Trophoblast cell (in vitro differentiated cells and primary cell): ENCODE results near the gene AGA.

ENCODE experiments used
- DNase-seq, 2 donors: peaks; one replicate each; pipeline ENCODE4 v3.0.0-alpha.2; 2016
- H2AFZ ChIP-seq: 2 replicates; pipeline ENCODE4 v1.6.1; 2013; ENCODE audit warnings: low read length, moderate library complexity, mild to moderate bottlenecking; ENCODE audit not compliant: insufficient read depth, poor library complexity
- H2AK5ac ChIP-seq: 2 replicates; pipeline ENCODE4 v1.6.1; 2013; ENCODE audit warnings: mild to moderate bottlenecking, low read length
- H2BK120ac ChIP-seq: 2 replicates; pipeline ENCODE4 v1.6.1; 2013; ENCODE audit warnings: low read length, mild to moderate bottlenecking, moderate library complexity; ENCODE audit not compliant: insufficient read depth, poor library complexity
- H2BK12ac ChIP-seq: 2 replicates; pipeline ENCODE4 v1.6.1; 2013; ENCODE audit warnings: mild to moderate bottlenecking, low read length, moderate library complexity
- H2BK5ac ChIP-seq: 2 replicates; pipeline ENCODE4 v1.6.1; 2013; ENCODE audit warnings: low read length, low read depth, moderate library complexity, mild to moderate bottlenecking; ENCODE audit not compliant: poor library complexity
- H3K14ac ChIP-seq: 2 replicates; pipeline ENCODE4 v1.6.1; 2013; ENCODE audit warnings: mild to moderate bottlenecking, low read length
- H3K18ac ChIP-seq: 2 replicates; pipeline ENCODE4 v1.6.1; 2013; ENCODE audit warnings: mild to moderate bottlenecking, low read length
- H3K23ac ChIP-seq: 2 replicates; pipeline ENCODE4 v1.6.1; 2013; ENCODE audit warnings: low read length
- H3K27ac ChIP-seq: 2 replicates; pipeline ENCODE4 v1.5.1; 2013; ENCODE audit warnings: low read depth, mild to moderate bottlenecking, inconsistent platforms, low read length, moderate library complexity
- H3K27me3 ChIP-seq: 2 replicates; pipeline ENCODE4 v1.6.1; 2013; ENCODE audit warnings: inconsistent platforms, mild to moderate bottlenecking, low read length, moderate library complexity; ENCODE audit not compliant: insufficient read depth
- H3K36me3 ChIP-seq, 2 experiments: 1 replicate in 1 of 2; 2 replicates in 1 of 2; pipeline ENCODE4 v1.6.1; 2013; ENCODE audit warnings: low read length in 2 of 2, mild to moderate bottlenecking in 2 of 2, moderate library complexity in 1 of 2; ENCODE audit not compliant: insufficient read depth in 2 of 2, control insufficient read depth in 1 of 2
- H3K4ac ChIP-seq: 2 replicates; pipeline ENCODE4 v1.6.1; 2013; ENCODE audit warnings: low read depth, mild to moderate bottlenecking, low read length, moderate library complexity
- H3K4me1 ChIP-seq, 2 experiments: 1 replicate in 1 of 2; 2 replicates in 1 of 2; pipeline ENCODE4 v1.6.1; 2013; ENCODE audit warnings: low read length in 2 of 2, mild to moderate bottlenecking in 2 of 2, moderate library complexity in 1 of 2; ENCODE audit not compliant: insufficient read depth in 2 of 2, control insufficient read depth in 1 of 2
- H3K4me2 ChIP-seq: 2 replicates; pipeline ENCODE4 v1.6.1; 2013; ENCODE audit warnings: inconsistent platforms, mild to moderate bottlenecking, low read length, moderate library complexity
- H3K4me3 ChIP-seq: 2 replicates; pipeline ENCODE4 v1.5.1; 2013; ENCODE audit warnings: mild to moderate bottlenecking, low read depth, low read length, inconsistent platforms
- H3K79me1 ChIP-seq: one replicate; pipeline ENCODE4 v1.6.1; 2013; ENCODE audit warnings: low read length
- H3K79me2 ChIP-seq: 2 replicates; pipeline ENCODE4 v1.6.1; 2013; ENCODE audit warnings: low read length, mild to moderate bottlenecking; ENCODE audit not compliant: control insufficient read depth, insufficient read depth, poor library complexity
- H3K9ac ChIP-seq: 2 replicates; pipeline ENCODE4 v1.6.1; 2013; ENCODE audit warnings: mild to moderate bottlenecking, low read length
- H3K9me3 ChIP-seq: 2 replicates; pipeline ENCODE4 v1.6.1; 2013; ENCODE audit warnings: low read depth, mild to moderate bottlenecking, control low read depth, inconsistent platforms, low read length; ENCODE audit not compliant: insufficient read depth
- H4K12ac ChIP-seq: 2 replicates; pipeline ENCODE4 v1.6.1; 2013; ENCODE audit warnings: low read depth, mild to moderate bottlenecking, low read length, moderate library complexity
- H4K8ac ChIP-seq: 2 replicates; pipeline ENCODE4 v1.6.1; 2013; ENCODE audit warnings: low read depth, mild to moderate bottlenecking, low read length, moderate library complexity
- H4K91ac ChIP-seq: one replicate; pipeline ENCODE4 v1.6.1; 2013; ENCODE audit warnings: low read depth, mild to moderate bottlenecking, low read length, moderate library complexity
- WGBS: extraction: QIAGEN DNeasy Blood & Tissue Kit; methylation state at CpG from one replicate; pipeline ENCODE4 v1.1.7; 2013; ENCODE audit warnings: missing lambda C conversion rate; ENCODE audit not compliant: insufficient read length, insufficient coverage; ENCODE audit errors: extremely low coverage; 5-methylcytosine and 5-hydroxymethylcytosine counted together

The AGA gene

GRCh38 chr4:177483271-177483670 lies 41.0 kb upstream of the AGA start:
- Histone ChIP-seq H3K79me2 (no peaks in the 10 kb centered on the region), H2BK5ac (no peak overlapping the region), H3K9me3 (no peaks in the 10 kb centered on the region), H3K9ac (no peak overlapping the region), H2BK120ac (no peak overlapping the region), H2AFZ (no peak overlapping the region), H3K4me2 (no peak overlapping the region), H3K27ac (no peak overlapping the region), H3K14ac (no peak overlapping the region), H4K12ac (no peak overlapping the region), H3K36me3 (no peaks in the 10 kb centered on the region), H3K4ac (no peak overlapping the region), H3K79me1 (no peaks in the 10 kb centered on the region), H3K4me3 (no peak overlapping the region), H3K4me1 (peaks cover 3 to 4% of the 10 kb centered on the region in 2 experiments), H2AK5ac (no peak overlapping the region), H2BK12ac (no peak overlapping the region), H4K91ac (no peak overlapping the region), H3K27me3 (no peaks in the 10 kb centered on the region), H3K23ac (no peak overlapping the region), H3K18ac (no peak overlapping the region), H4K8ac (no peak overlapping the region)
- no peak for DNase-seq
- WGBS = no CpG with 5 or more reads among the region's 1 CpG

DNA sequence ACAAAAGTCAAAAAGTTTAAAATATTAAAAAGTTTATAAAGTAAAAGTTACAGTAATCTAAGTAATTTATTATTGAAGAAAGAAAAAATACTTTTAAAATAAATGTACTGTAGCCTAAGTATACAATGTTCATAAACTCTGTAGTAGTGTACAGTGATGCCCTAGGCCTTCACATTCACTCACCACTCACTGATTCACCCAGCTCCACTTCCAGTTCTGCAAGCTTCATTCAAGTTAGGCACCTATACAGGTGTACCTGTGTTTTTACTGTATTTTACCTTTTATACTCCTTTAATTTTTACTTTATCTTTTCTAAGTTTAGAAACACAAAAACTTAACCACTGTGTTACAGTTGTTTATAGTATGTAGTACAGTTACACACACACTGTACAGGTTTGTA lies 40.1 kb upstream of the AGA start:
- peaks cover 3 to 4% of the 10 kb centered on the region in 2 experiments for H3K4me1 ChIP-seq
- no peak overlapping the region for H3K23ac ChIP-seq
- DNase-seq = no peak
- H3K27ac ChIP-seq = no peak overlapping the region
- H3K79me1 ChIP-seq = no peaks in the 10 kb centered on the region
- no peaks in the 10 kb centered on the region for H3K36me3 ChIP-seq
- H3K18ac ChIP-seq = no peak overlapping the region
- no peak overlapping the region for H3K4me3 ChIP-seq
- no peak overlapping the region for H4K12ac ChIP-seq
- H4K8ac ChIP-seq = no peak overlapping the region
- no peak overlapping the region for H2BK12ac ChIP-seq
- H2BK5ac ChIP-seq = no peak overlapping the region
- H3K9me3 ChIP-seq = no peaks in the 10 kb centered on the region
- H3K79me2 ChIP-seq = no peaks in the 10 kb centered on the region
- no peaks in the 10 kb centered on the region for H3K27me3 ChIP-seq
- no peak overlapping the region for H2AFZ ChIP-seq
- no peak overlapping the region for H2AK5ac ChIP-seq
- no peak overlapping the region for H3K14ac ChIP-seq
- H3K4ac ChIP-seq = no peak overlapping the region
- no peak overlapping the region for H2BK120ac ChIP-seq
- no peak overlapping the region for H3K9ac ChIP-seq
- H4K91ac ChIP-seq = no peak overlapping the region
- no peak overlapping the region for H3K4me2 ChIP-seq

- no peak overlapping the region for H3K23ac ChIP-seq
- H4K91ac ChIP-seq = no peak overlapping the region
- H4K12ac ChIP-seq = no peak overlapping the region
- DNase-seq = peak; percentile 26 to 57
- H3K27ac ChIP-seq = no peak overlapping the region
- H3K4me1 ChIP-seq = peaks cover 3 to 4% of the 10 kb centered on the region in 2 experiments
- H3K79me1 ChIP-seq = no peaks in the 10 kb centered on the region
- no peak overlapping the region for H3K4ac ChIP-seq
- no peak overlapping the region for H3K9ac ChIP-seq
- no CpG with 5 or more reads among the region's 2 CpGs for WGBS
- no peak overlapping the region for H2AK5ac ChIP-seq
- H2BK5ac ChIP-seq = no peak overlapping the region
- no peaks in the 10 kb centered on the region for H3K27me3 ChIP-seq
- H3K4me3 ChIP-seq = no peak overlapping the region
- H3K36me3 ChIP-seq = no peaks in the 10 kb centered on the region
- no peak overlapping the region for H2AFZ ChIP-seq
- no peak overlapping the region for H3K4me2 ChIP-seq
- no peak overlapping the region for H3K18ac ChIP-seq
- H2BK120ac ChIP-seq = no peak overlapping the region
- H2BK12ac ChIP-seq = no peak overlapping the region
- H3K9me3 ChIP-seq = no peaks in the 10 kb centered on the region
- H3K14ac ChIP-seq = no peak overlapping the region
- no peaks in the 10 kb centered on the region for H3K79me2 ChIP-seq
- no peak overlapping the region for H4K8ac ChIP-seq
These were observed 38.6 kb upstream of the AGA start for GRCh38 chr4:177480795-177481194.

DNA sequence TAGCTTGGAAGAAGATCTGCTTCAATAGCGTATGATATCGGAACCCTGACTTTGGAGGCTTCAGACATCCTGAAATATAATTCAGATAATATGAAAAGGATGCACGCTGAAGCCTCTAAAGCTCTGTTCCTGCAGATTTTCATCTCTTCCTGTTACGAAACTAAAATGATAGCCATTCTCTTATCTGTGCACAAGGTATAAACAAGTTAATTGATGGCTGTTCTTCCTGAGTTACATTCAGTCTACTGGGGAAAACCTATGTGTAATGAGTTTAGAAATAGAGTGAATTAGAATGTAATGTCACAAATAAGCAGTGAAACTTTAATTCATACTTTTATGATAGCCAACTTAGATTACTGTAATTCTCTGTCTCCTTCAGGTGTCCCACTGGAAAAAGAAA lies 36.8 kb upstream of the AGA start:
- Histone ChIP-seq H3K79me2 (no peaks in the 10 kb centered on the region), H2AFZ (no peak overlapping the region), H3K4me1 (no peaks in the 10 kb centered on the region), H4K8ac (no peak overlapping the region), H3K79me1 (no peaks in the 10 kb centered on the region), H3K27me3 (no peaks in the 10 kb centered on the region), H3K4me2 (no peak overlapping the region), H3K9ac (no peak overlapping the region), H2BK12ac (no peak overlapping the region), H4K12ac (no peak overlapping the region), H3K4me3 (no peak overlapping the region), H2BK120ac (no peak overlapping the region), H3K23ac (no peak overlapping the region), H2BK5ac (no peak overlapping the region), H2AK5ac (no peak overlapping the region), H4K91ac (no peak overlapping the region), H3K27ac (no peak overlapping the region), H3K4ac (no peak overlapping the region), H3K9me3 (no peaks in the 10 kb centered on the region), H3K36me3 (no peaks in the 10 kb centered on the region), H3K14ac (no peak overlapping the region), H3K18ac (no peak overlapping the region)
- no CpG with 5 or more reads among the region's 4 CpGs for WGBS
- peak in 1 of 2 donors; percentile 66 for DNase-seq
